HUES48 (cell line): ENCODE data around the gene HIPK2.

ENCODE experiments used
- H3K27ac ChIP-seq: one replicate; pipeline ENCODE4 v1.7.0; 2013; ENCODE audit warnings: low read depth, low read length, inconsistent platforms
- H3K27me3 ChIP-seq: 2 replicates; pipeline ENCODE4 v1.6.1; 2013; ENCODE audit warnings: mild to moderate bottlenecking, low read length; ENCODE audit not compliant: control insufficient read depth, insufficient read depth
- H3K36me3 ChIP-seq: 2 replicates; pipeline ENCODE4 v1.6.1; 2013; ENCODE audit warnings: low read length; ENCODE audit not compliant: control insufficient read depth, insufficient read depth
- H3K4me1 ChIP-seq: 2 replicates; pipeline ENCODE4 v1.6.1; 2013; ENCODE audit warnings: mild to moderate bottlenecking, low read length; ENCODE audit not compliant: control insufficient read depth, insufficient read depth
- H3K4me3 ChIP-seq: 2 replicates; pipeline ENCODE4 v1.5.1; 2013; ENCODE audit warnings: mild to moderate bottlenecking, low read depth, low read length
- H3K9ac ChIP-seq: 2 replicates; pipeline ENCODE4 v1.6.1; 2013; ENCODE audit warnings: mild to moderate bottlenecking, low read depth, low read length, moderate library complexity
- H3K9me3 ChIP-seq: 2 replicates; pipeline ENCODE4 v1.6.1; 2013; ENCODE audit warnings: low read length; ENCODE audit not compliant: control insufficient read depth, insufficient read depth

Gene HIPK2

DNA sequence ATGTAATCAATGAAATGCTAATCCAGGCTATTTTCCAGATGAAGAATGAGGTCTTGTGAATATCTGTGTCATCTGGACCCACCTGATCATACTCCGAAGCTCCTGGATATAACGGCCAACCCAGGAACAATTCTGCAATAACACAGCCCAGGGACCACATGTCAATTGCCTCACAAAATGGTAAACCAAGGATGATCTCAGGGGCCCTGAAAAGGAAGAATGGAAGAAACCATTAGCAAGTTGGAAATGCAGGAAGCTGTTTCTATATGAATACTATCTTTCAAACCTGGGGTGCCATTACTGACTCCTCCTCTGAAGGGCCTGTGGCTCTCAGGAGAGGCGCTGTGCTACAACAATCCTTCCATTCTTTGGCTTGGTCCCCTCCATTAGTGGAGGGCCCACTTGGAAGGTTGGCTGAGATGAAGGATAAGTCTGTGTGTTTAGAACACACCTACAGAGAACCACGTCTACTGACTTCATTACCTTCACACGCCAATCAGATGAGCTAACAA, 146.2 kb downstream of the HIPK2 start:
- Histone ChIP-seq H3K9ac (no peak overlapping the region), H3K9me3 (no peaks in the 10 kb centered on the region), H3K4me3 (no peak overlapping the region), H3K4me1 (no peaks in the 10 kb centered on the region), H3K27me3 (no peaks in the 10 kb centered on the region), H3K36me3 (peaks cover 6% of the 10 kb centered on the region; the same call in 1 of the 2 replicates), H3K27ac (no peak overlapping the region)

DNA sequence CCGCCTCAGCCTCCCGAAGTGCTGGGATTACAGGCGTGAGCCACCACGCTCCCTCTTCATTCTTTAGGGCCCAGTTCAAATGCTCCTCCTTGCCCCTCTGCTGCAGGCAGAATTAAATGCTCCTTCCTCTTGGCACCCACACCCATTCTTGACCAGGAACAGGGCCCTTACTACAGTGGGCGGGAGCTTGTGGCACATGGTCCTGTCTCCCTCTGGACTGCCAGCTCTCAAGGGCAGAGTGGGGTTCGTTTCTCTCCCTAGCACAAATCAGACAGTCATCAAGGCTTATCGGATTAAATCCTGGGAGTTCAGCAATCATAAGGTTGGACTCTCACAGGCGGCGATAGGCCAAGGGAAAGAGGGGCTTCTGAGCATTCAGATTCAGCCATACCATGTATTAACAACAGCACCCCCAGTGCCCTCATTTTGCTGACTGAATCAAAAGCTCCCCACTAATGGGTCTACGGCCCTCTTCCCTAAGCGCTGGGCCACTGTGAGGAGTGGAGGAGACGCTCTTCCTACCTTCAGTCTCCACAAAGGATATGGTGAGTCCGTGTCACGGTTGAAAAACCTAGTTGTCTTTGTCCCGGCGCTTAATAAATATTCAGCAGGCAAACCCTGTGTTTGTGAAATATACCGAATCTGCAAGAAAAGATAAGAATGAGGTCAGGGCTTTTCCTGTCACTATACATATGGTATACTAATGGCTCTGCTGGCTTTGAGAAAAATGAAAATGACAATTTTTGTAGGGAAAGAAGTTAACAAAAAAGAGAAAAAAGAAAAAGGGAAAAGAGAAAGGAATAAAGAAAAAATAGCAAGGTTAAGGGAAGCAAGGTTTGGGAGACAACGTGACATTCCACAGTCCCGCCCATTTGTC, 146.9 kb downstream of the HIPK2 start:
- no peak overlapping the region for H3K9ac ChIP-seq
- no peaks in the 10 kb centered on the region for H3K4me1 ChIP-seq
- H3K9me3 ChIP-seq, result no peaks in the 10 kb centered on the region
- no peaks in the 10 kb centered on the region for H3K27me3 ChIP-seq
- no peak overlapping the region for H3K4me3 ChIP-seq
- H3K27ac ChIP-seq, result no peak overlapping the region
- H3K36me3 ChIP-seq, result peaks cover 10% of the 10 kb centered on the region; the same call in 1 of the 2 replicates

DNA sequence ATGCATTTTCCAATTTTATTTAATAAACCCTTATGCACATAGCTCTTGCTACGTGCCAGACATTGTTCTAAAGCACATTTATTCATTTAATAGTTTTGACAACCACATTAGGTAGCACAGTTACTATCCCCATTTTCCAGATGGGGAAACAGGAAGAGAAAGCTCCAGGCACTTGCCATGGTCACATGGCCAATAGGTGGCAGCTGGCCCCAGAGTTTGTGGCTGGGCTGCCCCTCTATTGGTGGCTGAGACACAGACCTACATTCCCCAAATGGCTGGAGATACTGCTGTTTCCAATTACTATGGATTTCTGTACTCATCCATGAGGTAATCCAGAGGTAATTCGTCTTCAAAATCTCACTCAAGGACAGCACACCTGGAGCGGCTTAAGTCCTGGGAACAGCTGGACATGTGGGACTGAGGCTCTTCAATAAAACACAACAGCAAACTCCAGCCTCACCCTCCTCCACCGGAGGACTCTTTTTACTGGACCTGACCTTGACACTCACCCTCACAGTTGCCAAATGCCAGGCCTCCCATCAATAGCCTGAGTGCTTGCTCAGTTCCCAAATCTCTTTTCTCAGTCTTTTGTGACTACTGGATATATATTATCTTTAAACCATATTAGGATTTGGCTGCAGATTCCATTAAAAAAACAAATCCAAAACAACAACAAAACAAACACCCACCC, 148.3 kb downstream of the HIPK2 start:
- Histone ChIP-seq H3K9ac (no peak overlapping the region), H3K27ac (no peak overlapping the region), H3K36me3 (peaks cover 10% of the 10 kb centered on the region; the same call in 1 of the 2 replicates), H3K4me3 (no peak overlapping the region), H3K27me3 (no peaks in the 10 kb centered on the region), H3K9me3 (no peaks in the 10 kb centered on the region), H3K4me1 (no peaks in the 10 kb centered on the region)

DNA sequence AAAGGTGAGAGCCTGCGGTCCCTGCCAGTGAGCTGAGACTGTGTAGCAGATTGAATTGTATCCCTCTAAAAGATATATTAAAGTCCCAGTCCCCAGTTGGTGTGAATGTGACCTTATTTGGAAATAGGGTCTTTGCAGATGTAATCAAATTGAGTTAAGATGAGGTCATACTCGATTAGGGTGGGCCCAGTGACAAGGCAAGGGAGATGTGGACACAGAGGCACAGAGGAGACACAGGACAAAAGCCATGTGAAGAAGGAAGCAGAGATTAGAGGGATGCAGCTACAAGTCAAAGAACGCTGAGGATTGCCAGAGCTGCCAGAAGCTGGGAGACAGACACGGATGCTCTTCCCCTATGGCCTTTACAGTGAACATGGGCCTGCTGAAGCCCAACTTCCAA, 150.0 kb downstream of the HIPK2 start:
- Histone ChIP-seq H3K4me3 (no peak overlapping the region), H3K36me3 (peaks cover 10% of the 10 kb centered on the region; the same call in 1 of the 2 replicates), H3K9ac (no peak overlapping the region), H3K4me1 (no peaks in the 10 kb centered on the region), H3K27me3 (no peaks in the 10 kb centered on the region), H3K9me3 (no peaks in the 10 kb centered on the region), H3K27ac (no peak overlapping the region)

DNA sequence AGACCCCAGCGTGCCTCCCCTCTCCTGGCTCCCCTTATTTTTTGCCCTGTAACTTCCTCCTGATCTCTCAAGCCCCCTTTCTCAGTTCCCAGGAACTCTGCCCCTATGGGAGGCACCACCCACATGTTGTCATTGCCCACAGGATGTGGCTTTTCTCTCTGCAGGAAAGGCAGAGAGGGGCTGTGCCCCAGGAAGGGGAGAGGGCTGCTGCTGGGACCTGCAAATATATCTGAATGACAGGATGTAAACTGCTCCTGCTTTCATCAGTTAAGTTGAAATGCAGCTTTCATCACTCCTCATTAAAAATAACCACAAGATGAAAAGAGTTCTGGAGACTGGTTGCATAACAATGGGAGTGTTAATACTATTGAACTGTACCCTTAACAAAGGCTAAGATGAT, 151.0 kb downstream of the HIPK2 start:
- H3K4me3 ChIP-seq, result no peak overlapping the region
- H3K36me3 ChIP-seq, result peaks cover 10% of the 10 kb centered on the region; the same call in 1 of the 2 replicates
- no peaks in the 10 kb centered on the region for H3K9me3 ChIP-seq
- H3K27ac ChIP-seq, result no peak overlapping the region
- H3K27me3 ChIP-seq, result no peaks in the 10 kb centered on the region
- no peak overlapping the region for H3K9ac ChIP-seq
- no peaks in the 10 kb centered on the region for H3K4me1 ChIP-seq

DNA sequence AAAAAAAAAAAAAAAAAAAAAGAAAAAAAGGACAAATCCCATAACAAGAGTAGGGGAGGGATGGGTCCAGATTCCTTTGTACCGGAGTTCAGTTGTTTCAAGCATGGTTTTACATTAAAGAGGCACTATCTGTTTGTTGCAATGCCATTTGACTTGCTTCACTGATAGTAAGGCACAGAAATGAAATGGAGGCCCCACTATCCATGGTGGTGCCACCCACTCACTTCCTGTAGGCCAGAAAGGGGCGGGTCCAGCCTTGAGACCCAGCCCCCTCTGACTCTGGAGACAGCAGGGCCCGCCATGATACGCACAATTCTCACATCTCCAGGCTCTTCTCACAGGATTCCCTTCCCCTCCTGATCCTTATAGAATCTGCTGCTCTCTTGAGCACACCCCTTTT, 154.3 kb downstream of the HIPK2 start:
- H3K9me3 ChIP-seq, result no peaks in the 10 kb centered on the region
- no peak overlapping the region for H3K9ac ChIP-seq
- H3K36me3 ChIP-seq, result peaks cover 10% of the 10 kb centered on the region
- no peak overlapping the region for H3K4me3 ChIP-seq
- H3K4me1 ChIP-seq, result no peaks in the 10 kb centered on the region
- no peak overlapping the region for H3K27ac ChIP-seq
- no peaks in the 10 kb centered on the region for H3K27me3 ChIP-seq

DNA sequence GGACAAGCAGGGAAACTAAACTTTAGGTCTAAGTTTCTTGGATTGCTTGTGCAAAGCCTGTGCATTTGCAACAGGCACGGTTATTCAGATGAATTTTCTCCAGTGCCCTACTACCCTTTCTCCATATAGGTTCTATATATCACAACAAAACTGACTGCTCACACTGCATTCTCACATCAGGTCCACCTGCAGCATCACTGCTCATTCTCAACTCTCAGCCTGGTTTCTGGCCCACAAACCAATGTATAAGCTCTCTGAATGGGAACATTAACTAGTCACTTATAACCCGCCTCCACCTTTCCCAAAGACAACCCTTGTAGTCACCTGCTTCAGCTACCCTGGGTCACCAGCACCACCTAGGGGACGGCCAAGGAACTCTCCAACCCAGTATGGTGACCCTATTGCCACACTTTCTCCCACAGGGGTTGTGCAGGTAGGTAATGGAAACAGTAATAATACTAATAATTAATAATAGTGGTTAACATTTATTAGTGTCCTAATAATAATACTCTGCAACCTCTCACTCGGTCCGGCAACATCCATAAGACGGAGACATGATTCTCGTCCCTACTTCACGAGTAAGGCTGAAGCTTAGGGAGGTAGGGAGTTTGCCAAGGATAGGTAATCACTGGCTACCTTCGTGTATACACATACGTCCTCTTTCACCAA, 157.0 kb downstream of the HIPK2 start:
- no peaks in the 10 kb centered on the region for H3K4me1 ChIP-seq
- H3K9me3 ChIP-seq, result no peaks in the 10 kb centered on the region
- no peak overlapping the region for H3K4me3 ChIP-seq
- peaks cover 13% of the 10 kb centered on the region for H3K36me3 ChIP-seq
- H3K27me3 ChIP-seq, result no peaks in the 10 kb centered on the region
- H3K27ac ChIP-seq, result no peak overlapping the region
- H3K9ac ChIP-seq, result no peak overlapping the region

DNA sequence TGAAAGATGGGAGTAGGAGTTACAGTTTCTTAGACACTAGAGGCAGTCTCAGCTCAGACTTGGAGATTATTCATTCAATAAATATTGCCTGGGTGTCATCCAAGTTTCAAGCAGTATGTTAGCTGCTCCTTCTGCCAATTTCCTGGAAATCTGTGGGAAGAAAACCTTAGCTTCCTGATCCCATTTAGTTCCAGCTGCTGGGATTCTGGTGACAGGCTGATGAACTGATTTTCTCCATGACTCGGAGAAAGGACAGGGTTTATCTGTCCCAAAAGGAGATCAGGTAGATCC, 158.5 kb downstream of the HIPK2 start:
- Histone ChIP-seq H3K4me3 (no peak overlapping the region), H3K9ac (no peak overlapping the region), H3K36me3 (peaks cover 13% of the 10 kb centered on the region), H3K4me1 (peaks cover 6% of the 10 kb centered on the region; the same call in 1 of the 2 replicates), H3K9me3 (no peaks in the 10 kb centered on the region), H3K27me3 (no peaks in the 10 kb centered on the region), H3K27ac (no peak overlapping the region)

DNA sequence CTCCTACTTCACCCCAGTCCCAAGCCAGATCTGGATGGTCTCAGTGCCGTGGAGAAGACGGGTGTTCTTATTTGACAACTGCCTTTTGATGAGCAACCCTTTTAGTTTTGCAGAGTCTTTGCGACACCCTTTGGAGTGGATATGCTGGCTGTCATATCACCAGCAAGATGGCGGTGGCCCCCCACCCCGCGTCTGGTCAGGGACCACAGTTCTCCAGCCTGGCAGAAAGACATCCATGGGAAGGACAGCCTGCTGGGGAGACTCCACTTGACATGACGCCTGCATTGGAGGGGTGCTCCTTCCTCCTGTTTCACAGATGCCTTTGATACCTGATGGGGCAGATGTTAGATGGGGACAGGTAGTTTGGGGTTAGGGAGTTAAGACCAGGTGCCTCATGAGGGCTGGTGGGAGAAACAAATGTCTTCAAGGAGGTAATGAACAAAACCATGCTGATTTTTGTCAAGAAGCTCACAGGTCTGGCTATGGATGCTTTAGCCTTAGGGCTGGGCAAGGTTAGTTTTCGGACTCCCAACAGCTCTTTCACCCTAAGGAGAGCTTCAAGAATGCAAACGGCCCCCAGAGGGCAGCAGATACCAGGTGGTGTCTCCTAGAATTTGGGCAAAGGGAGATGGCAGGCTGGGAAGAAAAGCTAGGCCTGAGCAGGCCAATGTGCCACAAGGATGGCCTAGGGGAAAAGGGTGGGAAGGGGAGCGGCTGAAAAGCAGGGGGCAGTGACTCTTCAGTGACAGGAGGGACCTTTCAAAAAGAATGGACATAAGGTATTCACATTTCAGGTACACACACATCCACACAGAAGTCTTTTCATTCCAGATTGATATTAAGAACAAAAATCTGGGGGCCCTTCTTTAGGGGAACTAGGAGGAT, 159.1 kb downstream of the HIPK2 start:
- Histone ChIP-seq H3K27me3 (no peaks in the 10 kb centered on the region), H3K4me3 (no peak overlapping the region), H3K36me3 (peaks cover 13% of the 10 kb centered on the region), H3K4me1 (peaks cover 12% of the 10 kb centered on the region), H3K9me3 (no peaks in the 10 kb centered on the region), H3K9ac (no peak overlapping the region), H3K27ac (no peak overlapping the region)

DNA sequence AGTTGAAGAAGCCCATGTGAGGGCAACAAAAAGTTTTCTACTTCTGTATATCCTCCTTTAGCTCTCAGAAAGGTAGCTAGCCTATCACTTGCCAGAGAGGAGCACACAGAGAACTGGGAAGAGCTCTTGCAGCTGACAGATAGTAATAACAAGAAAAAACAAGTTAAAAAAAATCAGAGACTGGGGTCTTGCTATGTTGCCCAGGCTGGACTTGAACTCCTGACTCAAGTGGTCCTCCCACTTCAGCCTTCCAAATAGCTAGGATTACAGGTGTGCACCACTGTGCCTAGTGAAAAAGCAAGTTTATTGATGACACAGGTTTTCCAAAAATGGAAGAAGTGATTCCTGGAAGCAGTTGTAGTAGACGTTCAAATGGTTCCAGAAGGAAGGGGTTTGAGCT, 160.7 kb downstream of the HIPK2 start:
- H3K4me1 ChIP-seq, result peaks cover 18% of the 10 kb centered on the region
- no peak overlapping the region for H3K4me3 ChIP-seq
- H3K27ac ChIP-seq, result no peak overlapping the region
- no peaks in the 10 kb centered on the region for H3K27me3 ChIP-seq
- H3K36me3 ChIP-seq, result peaks cover 16% of the 10 kb centered on the region
- no peaks in the 10 kb centered on the region for H3K9me3 ChIP-seq
- no peak overlapping the region for H3K9ac ChIP-seq
